ENCODE results near the gene ALDH1A2. TPM values are rescaled to one million over a fixed set of nuclear protein-coding genes. Genes with fewer than 3 reads are reported as not detected.
"Not testable (repeated sequence)": the region's sequence is repeated elsewhere in the genome, so short reads cannot be mapped to it uniquely, and the experiment has no call there.

ALDH1A2 gene
- total and polyA plus RNA-seq, 4 donors = 3.6 to 28.4 (median 9.5) TPM

- H3K36me3 ChIP-seq (ENCODE audit: control insufficient read depth in 4 of 4, insufficient read depth in 4 of 4, low read length in 4 of 4) = no peaks in the 10 kb centered on the region
- no peak overlapping the region for H3K27ac ChIP-seq (ENCODE audit: low read depth in 1 of 2, low read length in 1 of 2)
- TF ChIP-seq CTCF (IDR thresholded peaks at IDR 0.05; ENCODE audit: control extremely low read depth, extremely low read depth) = no peak
- 81 to 94% methylated on average over 3 of the region's 3 CpGs for WGBS, 2 donors
- no peak overlapping the region for H3K4me3 ChIP-seq
- ATAC-seq (ENCODE audit: insufficient read depth, low FRiP score) (no peak), DNase-seq (no peak)
- H3K9me3 ChIP-seq (ENCODE audit: control insufficient read depth in 4 of 4, insufficient read depth in 3 of 4, low read length in 3 of 4) = no peaks in the 10 kb centered on the region
- peaks cover 0 to 24% (median 0%) of the 10 kb centered on the region in 5 donors for H3K4me1 ChIP-seq (ENCODE audit: control insufficient read depth in 5 of 5, insufficient read depth in 5 of 5, low read length in 5 of 5)
- no peak overlapping the region for H3K9ac ChIP-seq (ENCODE audit: insufficient read depth in 1 of 2, low read length in 2 of 2)
- H3K27me3 ChIP-seq (ENCODE audit: control insufficient read depth in 3 of 3, insufficient read depth in 3 of 3, low read length in 2 of 3) = peaks cover 0 to 3% (median 0%) of the 10 kb centered on the region in 3 donors
Observed at GRCh38 chr15:58048261-58048660, 17.2 kb downstream of the ALDH1A2 start.

- no peaks in the 10 kb centered on the region for H3K9me3 ChIP-seq (ENCODE audit: control insufficient read depth in 4 of 4, insufficient read depth in 3 of 4, low read length in 3 of 4)
- ATAC-seq (ENCODE audit: insufficient read depth, low FRiP score) = no peak
- H3K36me3 ChIP-seq (ENCODE audit: control insufficient read depth in 4 of 4, insufficient read depth in 4 of 4, low read length in 4 of 4) = no peaks in the 10 kb centered on the region
- H3K4me3 ChIP-seq = no peak overlapping the region
- H3K9ac ChIP-seq (ENCODE audit: insufficient read depth in 1 of 2, low read length in 2 of 2) = no peak overlapping the region
- H3K27me3 ChIP-seq (ENCODE audit: control insufficient read depth in 3 of 3, insufficient read depth in 3 of 3, low read length in 2 of 3) = peaks cover 0 to 3% (median 0%) of the 10 kb centered on the region in 3 donors
- no peak for DNase-seq
- no peak for TF ChIP-seq CTCF (IDR thresholded peaks at IDR 0.05; ENCODE audit: control extremely low read depth, extremely low read depth)
- 72 to 75% methylated on average over 2 of the region's 2 CpGs for WGBS, 2 donors
- H3K4me1 ChIP-seq (ENCODE audit: control insufficient read depth in 5 of 5, insufficient read depth in 5 of 5, low read length in 5 of 5) = peaks cover 0 to 18% (median 0%) of the 10 kb centered on the region in 5 donors
- H3K27ac ChIP-seq (ENCODE audit: low read depth in 1 of 2, low read length in 1 of 2) = no peak overlapping the region
Observed at GRCh38 chr15:58047149-58047548, 18.4 kb downstream of the ALDH1A2 start.

GRCh38 chr15:58046467-58046866 is 19.0 kb downstream of the ALDH1A2 start:
- peak in 1 of 3 donors; percentile 32 for DNase-seq
- no peak for ATAC-seq (ENCODE audit: insufficient read depth, low FRiP score)

GRCh38 chr15:58045376-58045775 is 20.1 kb downstream of the ALDH1A2 start:
- not testable (repeated sequence) for H3K36me3 ChIP-seq (ENCODE audit: control insufficient read depth in 4 of 4, insufficient read depth in 4 of 4, low read length in 4 of 4); H3K9ac ChIP-seq (ENCODE audit: insufficient read depth in 1 of 2, low read length in 2 of 2); H3K4me3 ChIP-seq; H3K27ac ChIP-seq (ENCODE audit: low read depth in 1 of 2, low read length in 1 of 2); DNase-seq; H3K27me3 ChIP-seq (ENCODE audit: control insufficient read depth in 3 of 3, insufficient read depth in 3 of 3, low read length in 2 of 3); H3K9me3 ChIP-seq (ENCODE audit: control insufficient read depth in 4 of 4, insufficient read depth in 3 of 4, low read length in 3 of 4); ATAC-seq (ENCODE audit: insufficient read depth, low FRiP score)
- peaks cover 0 to 29% (median 6%) of the 10 kb centered on the region in 5 donors for H3K4me1 ChIP-seq (ENCODE audit: control insufficient read depth in 5 of 5, insufficient read depth in 5 of 5, low read length in 5 of 5)
- 93 to 94% methylated on average over 6 to 7 of the region's 7 CpGs for WGBS, 2 donors

More at GRCh38 chr15:58046467-58046866, 19.0 kb downstream of the ALDH1A2 start:
- Histone ChIP-seq H3K27me3 (ENCODE audit: control insufficient read depth in 3 of 3, insufficient read depth in 3 of 3, low read length in 2 of 3) (peaks cover 0 to 3% (median 0%) of the 10 kb centered on the region in 3 donors), H3K4me1 (ENCODE audit: control insufficient read depth in 5 of 5, insufficient read depth in 5 of 5, low read length in 5 of 5) (peaks cover 0 to 18% (median 0%) of the 10 kb centered on the region in 5 donors), H3K9me3 (ENCODE audit: control insufficient read depth in 4 of 4, insufficient read depth in 3 of 4, low read length in 3 of 4) (no peaks in the 10 kb centered on the region), H3K4me3 (no peak overlapping the region), H3K9ac (ENCODE audit: insufficient read depth in 1 of 2, low read length in 2 of 2) (no peak overlapping the region), H3K36me3 (ENCODE audit: control insufficient read depth in 4 of 4, insufficient read depth in 4 of 4, low read length in 4 of 4) (no peaks in the 10 kb centered on the region), H3K27ac (ENCODE audit: low read depth in 1 of 2, low read length in 1 of 2) (no peak overlapping the region)
- WGBS, 2 donors = 35 to 57% methylated on average over 1 of the region's 1 CpG
- TF ChIP-seq CTCF (IDR thresholded peaks at IDR 0.05; ENCODE audit: control extremely low read depth, extremely low read depth) = no peak

Measured in lung (tissue), 12 donors.